Erythroblast (primary cell): ENCODE results near the gene PRM2.

Experiments
- GATA1 ChIP-seq: IDR thresholded peaks from 2 replicates; pipeline ENCODE4 v1.6.1; 2011; ENCODE audit warnings: low read depth, mild to moderate bottlenecking, control low read depth, low read length, moderate library complexity
- POLR2A ChIP-seq: IDR thresholded peaks from 2 replicates; pipeline ENCODE4 v1.6.1; 2011; ENCODE audit warnings: mild to moderate bottlenecking, low read length

GRCh38 chr16:11252482-11252931 is 23.8 kb downstream of the PRM2 start:
- peak; percentile 39 for TF ChIP-seq POLR2A
- TF ChIP-seq GATA1 = no peak
